22Rv1 (cell line): ENCODE measurements around the gene ITPR3.

Source experiments
- CTCF ChIP-seq: fragments of 450-650 bp; IDR thresholded peaks from 2 replicates; pipeline ENCODE4 v1.5.1; 2017; ENCODE audit warnings: mild to moderate bottlenecking
- ZFX ChIP-seq: fragments of 450-650 bp; IDR thresholded peaks from 2 replicates; pipeline ENCODE4 v1.6.1; 2017; ENCODE audit warnings: antibody characterized with exemption, borderline replicate concordance

GRCh38 chr6:33678233-33678931, 57.3 kb downstream of the ITPR3 start:
- TF ChIP-seq CTCF, result no peak
- TF ChIP-seq ZFX, result no peak
